GM12892 (cell line): ENCODE data around the gene PXMP4.

ENCODE experiments used
- POLR2A ChIP-seq: IDR thresholded peaks from 2 replicates; pipeline ENCODE4 v1.6.1; 2011; ENCODE audit warnings: low read depth, low read length, control low read depth
- POLR2AphosphoS5 ChIP-seq: IDR thresholded peaks from 2 replicates; pipeline ENCODE4 v1.6.1; 2011; ENCODE audit warnings: low read depth, low read length, control low read depth
- TAF1 ChIP-seq: IDR thresholded peaks from 2 replicates; pipeline ENCODE4 v1.6.1; 2011; ENCODE audit warnings: low read depth, mild to moderate bottlenecking, control low read depth, low read length, borderline replicate concordance

DNA sequence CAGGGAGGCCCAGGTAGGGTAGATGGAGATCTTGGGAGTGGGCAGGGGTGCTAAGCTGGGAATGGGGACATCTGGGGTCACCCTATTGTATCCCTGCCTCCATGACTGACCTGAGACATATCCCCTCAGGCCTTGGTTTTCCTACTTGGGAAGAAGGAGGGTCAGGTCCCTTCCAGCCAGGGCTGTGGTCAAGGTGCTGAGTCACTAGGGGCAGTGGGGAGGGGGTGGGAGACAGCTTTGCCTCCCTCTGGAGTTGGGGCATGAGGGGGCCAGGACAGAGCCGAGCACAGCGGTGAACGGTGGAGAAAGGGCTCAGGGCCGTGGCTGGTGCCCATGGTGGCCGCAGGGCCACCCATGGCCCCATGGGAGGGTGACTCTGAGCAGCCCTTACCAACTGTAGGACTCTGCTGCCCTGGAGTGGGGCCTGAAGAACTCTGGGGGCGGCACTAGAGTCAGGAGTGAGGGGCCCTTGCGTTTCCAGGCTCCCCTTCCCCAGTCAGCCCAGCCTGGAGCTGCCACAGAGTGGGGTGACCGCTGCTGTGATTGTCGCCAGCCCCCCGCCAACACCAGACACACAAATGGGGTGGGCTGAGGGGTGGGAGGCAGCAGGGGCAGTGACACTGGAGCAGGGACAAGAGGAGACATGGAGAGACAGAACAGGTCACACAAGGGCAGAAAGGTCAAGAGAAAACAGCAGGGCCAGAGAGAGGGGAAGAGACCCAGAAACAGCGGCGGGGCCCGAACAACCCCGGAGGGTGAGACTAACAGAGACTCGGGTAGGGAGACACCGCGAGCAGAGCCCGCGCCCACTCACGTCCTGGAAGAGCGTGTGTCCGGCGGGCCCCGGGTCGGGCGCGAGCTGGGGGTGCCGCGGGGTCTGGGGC is 46.5 kb downstream of the PXMP4 start:
- TF ChIP-seq POLR2A (no peak), POLR2AphosphoS5 (no peak), TAF1 (no peak)
